GM19099 (cell line): ENCODE results near the gene TMEM163.

Experiments used
- POLR2A ChIP-seq: IDR thresholded peaks from 3 replicates; pipeline ENCODE4 v1.6.1; 2011; ENCODE audit warnings: low read depth; ENCODE audit not compliant: insufficient read length; ENCODE audit errors: extremely low read depth

The TMEM163 gene

DNA sequence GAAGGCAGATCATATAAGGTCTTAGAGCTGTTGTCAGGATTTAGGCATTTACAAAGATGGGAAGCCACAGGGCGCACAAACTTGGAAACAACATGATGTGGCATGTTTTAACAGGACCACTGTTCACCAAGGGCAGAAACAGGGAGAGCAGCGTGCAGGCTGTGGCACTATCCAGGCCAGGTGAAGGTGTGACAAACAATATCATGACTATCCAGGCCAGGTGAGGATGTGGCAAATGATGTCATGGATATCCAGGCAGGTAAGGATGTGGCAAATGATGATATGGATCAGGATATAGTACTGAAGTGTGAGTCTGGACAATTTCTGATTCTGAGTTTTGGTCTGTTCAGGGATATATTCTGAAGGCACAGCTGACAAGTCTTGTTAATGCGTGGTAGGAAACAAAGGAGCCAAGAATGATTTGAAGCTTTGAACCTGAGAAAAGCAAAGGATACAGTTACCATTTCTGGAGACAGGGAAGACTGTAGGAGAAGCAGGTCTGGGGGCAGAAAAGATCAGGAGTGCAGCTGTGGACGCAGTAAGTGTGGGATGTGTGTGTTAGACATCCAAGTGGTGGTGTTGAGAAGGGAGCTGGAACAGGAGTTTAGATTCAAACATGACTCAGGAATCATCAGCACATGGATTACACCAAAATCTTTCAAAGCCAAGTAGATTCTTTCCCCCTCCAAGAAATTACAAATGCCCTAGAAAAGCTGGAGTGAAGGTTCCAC, 205.9 kb downstream of the TMEM163 start:
- TF ChIP-seq POLR2A, result no peak

DNA sequence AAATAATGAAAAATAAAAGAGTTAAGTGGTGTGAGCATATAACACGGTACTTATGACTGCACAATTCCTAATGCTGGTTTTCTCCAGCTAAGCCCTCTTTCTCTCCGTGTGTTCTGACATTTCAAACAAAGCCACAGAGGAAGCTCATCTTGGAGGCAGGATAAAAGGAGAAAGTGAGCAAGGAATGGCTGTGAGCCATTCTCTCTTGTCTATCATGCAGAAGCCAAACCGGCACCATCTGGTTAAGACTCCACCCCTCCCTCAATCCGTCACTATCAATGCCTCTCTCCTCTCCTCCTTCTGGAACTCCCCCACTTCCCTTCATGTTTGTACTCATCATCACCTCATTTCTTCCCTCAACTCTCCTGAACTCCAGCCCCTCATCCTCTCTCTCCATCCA, 210.4 kb downstream of the TMEM163 start:
- no peak for TF ChIP-seq POLR2A

DNA sequence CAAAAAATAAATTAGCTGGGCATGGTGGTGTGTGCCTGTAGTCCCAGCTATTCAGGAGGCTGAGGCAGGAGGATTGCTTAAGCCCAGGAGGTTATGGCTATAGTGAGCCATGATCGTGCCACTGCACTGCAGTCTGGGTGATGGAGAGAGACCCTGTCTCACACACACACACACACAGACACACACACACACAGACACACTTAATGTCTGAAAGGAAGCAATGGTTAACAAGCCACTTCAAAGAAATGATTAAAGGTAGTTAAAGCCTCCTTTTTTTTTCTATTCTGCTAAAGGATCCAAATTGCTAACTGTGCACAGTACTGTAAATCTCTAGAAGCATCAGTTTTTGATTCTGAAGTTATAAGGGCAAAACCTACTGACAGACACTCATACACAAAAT, 211.1 kb downstream of the TMEM163 start:
- TF ChIP-seq POLR2A, result no peak

DNA sequence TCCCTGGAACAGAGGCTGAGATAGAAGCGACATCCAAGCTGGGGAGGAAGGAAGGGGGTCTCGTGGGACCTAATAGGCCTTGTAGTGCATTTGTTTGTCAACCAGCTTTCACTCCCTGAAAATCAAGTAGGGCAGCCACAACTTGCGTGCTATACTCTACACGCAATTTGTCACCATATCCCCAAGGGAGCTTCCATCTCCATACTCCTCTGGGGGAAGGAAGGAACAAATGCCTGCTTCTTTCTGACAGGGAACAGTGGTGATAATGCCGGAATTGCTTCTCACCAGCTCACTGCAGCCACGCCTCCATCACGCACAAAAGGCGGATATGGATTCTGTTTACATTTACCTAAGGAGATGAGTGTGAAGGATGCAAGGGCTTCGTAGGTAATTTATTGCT, 213.4 kb downstream of the TMEM163 start:
- TF ChIP-seq POLR2A, result no peak

DNA sequence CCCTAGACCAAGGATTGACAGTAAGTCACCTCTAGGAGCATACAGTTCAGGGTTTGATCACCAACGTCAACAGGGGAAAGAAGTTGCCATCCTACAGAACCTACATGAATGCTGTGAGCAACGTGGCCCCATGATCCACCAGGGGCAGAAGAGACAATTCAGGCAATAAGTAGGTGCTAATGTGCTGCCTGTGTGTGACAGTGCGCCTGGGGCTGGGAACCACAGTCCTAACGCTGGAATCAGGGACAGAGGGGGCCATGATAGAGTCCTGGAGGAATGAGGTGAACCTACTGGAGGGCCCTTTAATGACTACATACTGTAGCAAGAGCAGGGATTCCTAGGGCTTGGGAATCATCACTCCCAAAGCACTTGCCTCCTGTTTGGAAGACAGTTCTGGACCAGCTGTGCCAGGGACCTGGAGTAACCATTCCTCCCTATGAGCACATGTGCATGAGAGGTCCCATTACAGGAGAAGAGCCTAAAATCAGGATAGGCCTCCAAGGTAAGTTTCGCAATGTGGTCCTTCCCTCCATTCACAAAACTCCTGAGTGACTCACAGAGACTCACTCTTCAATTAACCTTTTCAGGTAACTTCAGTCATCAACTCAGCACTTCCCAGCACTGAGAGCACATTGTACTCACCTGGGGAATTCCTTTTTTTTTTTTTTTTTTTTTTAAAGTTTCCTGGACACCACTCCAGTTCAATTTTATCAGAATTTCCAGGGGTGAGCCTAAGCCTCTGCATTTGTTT, 214.0 kb downstream of the TMEM163 start:
- no peak for TF ChIP-seq POLR2A

DNA sequence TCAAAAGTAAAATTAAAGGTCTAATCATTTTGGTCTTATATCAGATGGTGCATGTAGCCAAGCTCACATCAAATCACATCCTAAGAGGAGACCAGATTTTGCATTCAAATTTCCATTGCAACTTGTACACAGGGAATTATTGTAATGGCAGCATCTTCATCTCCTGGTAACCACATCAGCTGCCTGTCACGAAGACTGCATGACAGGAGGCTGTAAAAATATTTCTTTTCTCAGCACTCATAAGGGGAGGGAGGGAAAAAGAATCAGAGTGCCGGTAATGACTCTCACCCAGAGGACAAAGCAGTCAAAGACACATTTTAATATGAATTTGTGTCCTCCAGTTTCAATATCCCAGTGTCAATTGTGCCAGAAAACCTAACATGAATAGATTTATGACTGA, 216.7 kb downstream of the TMEM163 start:
- TF ChIP-seq POLR2A, result no peak

DNA sequence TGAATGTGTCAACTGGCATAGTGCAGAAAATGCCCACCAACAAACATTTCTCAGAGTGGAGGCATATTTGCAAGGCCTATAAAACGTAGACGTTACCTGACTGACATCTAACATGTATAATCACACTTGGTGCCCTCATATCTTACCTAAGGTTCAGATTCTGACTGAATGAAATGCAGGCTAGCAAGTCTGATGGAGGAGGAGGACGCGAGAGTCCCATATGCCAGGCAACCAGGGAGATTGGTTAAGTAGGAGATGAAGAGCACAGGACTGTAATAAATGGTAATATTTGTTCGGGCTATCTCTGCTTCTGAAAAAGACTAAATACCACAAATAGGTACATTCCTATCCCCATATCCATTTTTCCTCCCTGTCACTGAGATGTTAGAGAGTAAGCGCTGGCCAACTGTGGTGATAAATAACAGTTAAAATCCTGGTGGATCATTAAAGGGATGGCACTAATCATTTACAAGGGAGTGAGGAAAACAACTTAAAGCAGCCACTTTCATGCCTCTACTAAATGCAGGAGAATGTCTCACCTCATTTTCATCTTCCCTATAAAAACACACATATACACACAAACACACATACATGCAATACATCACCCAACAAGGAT, 217.2 kb downstream of the TMEM163 start:
- TF ChIP-seq POLR2A, result no peak

DNA sequence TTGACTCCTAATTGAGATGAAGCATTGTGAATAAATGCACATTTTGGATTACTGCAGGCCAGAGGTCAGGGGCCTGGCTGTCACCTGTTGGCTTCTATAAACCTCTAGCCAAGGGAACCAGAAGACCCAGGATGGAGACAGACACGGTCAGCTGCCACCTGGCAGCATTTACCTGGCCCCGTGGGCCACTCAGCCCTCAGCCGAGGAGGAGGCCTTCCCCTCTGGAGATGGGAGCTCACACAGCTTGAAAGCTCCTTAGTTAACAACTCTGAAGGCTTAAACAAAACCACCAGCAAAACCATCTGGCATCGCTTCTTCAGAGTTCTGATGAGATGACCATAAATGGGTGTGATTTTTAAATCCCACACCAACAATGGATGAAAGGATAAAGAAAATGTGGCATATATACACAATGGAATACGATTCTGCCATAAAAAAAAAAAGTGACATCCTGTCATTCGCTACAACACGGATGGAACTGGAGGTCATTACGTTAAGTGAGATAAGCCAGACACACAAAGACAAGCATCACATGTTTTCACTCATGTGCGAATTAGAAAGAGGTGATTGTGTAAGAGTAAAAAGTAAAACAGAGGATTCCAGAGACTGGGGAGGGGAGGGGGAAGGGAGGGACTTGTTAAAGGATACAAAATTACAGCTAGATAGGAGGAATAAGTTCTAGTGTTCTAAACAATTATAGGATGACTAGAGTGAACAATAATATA, 218.4 kb downstream of the TMEM163 start:
- no peak for TF ChIP-seq POLR2A

DNA sequence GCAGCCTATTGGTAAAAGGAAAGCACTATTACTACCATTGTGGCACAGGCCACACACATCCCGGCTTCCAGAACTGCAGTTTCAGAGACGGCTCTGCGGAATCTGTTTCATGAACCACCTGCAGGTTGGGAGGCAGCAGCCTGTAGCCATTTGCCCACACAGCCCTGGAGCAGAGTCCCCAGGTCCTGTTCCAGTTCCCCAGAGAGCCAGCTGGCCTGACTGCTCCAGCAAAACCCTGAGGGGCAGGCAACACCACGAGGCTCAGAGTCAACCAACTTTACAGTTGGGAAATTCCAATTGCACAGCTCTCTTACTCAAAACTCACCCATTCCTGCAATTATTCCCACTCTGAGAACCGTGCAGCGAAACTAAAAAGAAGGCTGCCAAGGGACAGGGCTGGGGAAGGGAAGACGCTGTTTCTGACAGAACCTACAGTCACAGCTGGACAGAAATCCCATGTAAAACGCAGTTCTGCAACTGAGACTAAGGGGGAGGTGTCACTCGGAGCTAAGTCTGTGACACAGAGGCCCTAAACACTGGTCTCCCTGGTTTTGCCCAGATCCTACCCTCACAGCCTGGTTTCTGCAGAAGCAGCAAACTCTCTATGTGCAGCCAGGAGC, 219.4 kb downstream of the TMEM163 start:
- TF ChIP-seq POLR2A, result no peak

DNA sequence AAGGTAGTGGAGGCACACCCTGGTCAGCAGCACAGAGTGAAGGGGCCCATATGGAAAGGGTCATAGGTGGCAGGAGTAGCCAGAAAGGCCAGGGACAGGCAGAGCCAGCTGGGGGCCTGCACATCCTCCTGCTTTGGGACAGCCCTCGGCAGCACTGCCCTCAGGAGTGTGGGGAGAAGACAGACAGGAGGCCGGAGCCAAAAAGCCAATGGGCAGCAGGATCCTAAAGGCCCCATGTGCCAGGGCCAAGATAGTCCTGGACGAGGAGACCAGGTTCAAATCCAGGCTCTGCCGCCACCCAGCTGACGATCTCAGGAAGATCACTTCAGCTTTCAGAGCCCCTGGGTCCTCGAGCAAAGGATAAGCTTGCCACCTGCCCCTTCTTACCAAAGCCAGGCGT, 220.1 kb downstream of the TMEM163 start:
- TF ChIP-seq POLR2A, result no peak

DNA sequence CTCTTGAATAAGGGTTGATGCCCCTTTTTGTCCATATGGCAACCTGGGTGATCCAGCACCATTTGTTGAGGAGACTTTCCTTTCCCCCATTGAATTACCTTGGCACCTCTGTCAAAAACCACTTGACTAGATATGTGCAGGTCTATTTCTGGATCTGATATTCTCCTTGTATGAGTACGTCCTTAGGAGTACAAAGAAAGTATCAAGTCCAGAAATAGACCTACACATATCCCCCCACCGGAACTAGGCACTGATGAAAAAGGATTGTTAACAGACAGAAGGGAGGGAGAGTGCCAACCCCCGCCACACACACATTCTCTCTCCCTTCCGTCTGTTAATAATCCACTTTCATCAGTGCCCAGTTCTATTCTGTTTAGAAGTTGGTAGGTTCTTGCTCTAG, 225.0 kb downstream of the TMEM163 start:
- no peak for TF ChIP-seq POLR2A

DNA sequence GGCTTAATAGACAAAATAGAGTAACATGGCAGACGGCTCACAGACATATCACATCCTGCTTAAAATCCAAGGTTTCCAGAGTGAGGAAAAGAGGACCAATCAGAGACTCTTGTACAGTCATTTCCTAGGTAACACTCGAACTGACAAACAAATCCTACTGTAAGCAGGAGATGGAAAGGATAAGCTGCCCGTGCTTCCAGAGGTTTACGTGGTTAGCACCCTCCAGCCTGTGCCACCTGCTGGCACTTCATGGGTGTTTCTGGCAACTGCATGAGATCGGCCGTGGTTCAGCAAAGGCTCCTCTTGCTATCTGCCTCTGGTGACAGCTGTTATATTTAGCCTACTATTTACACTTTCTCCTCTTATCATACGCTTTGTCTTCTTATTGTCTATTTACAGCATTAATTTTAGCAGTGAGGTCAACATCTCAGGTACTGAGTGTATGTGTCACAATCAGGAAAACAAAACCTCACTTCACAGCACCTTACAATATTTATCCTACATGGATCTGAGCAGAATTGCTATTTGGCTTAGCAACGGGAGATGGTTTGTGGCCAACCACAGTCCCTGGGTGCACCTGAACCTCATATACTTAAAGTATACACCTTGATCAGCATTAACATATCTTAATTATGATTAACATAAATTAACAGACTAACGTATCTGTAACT, 226.9 kb downstream of the TMEM163 start:
- no peak for TF ChIP-seq POLR2A

DNA sequence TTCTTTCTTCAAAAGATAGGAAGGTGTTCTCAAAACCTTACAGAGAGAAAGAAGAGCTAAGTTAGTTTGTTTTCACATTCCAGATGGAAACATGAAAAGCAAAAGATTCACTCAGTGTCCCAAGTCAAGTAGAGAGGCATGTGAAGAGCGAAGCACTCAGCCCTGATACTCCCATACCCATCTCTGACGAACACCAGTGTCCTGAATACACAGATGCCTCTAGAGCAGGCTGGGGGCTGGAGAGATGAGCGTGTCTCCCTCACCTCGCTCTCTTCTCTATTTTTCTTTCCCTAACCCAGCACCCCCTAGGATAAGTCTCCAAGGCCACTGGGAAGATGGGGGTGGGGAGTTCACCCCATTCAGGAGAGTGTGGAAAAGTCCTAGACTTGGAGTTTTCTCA, 227.8 kb downstream of the TMEM163 start:
- TF ChIP-seq POLR2A, result no peak

DNA sequence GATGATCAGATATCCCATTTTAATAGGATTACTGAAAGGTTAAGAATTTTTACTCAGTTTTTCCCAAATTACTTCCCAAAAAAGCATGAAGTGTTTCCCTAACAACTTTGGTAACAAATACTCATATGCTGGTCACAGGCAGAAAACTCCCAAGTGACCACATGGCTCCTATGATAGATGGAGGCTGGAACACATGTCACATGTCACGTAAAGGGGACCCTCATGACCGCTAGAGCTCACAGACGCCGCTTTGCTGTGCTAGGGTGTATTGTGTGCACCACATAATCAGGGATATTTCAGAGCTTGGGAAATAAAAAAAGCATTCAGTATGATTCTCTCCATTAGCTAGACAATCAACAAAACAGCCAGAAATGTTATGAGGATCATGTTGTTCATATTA, 228.2 kb downstream of the TMEM163 start:
- TF ChIP-seq POLR2A, result no peak
